ENCODE measurements around the gene CCS. TPM values are rescaled to one million over a fixed set of nuclear protein-coding genes. Genes with fewer than 3 reads are reported as not detected.

The CCS gene
- total and polyA plus RNA-seq, 8 donors: 19.3 to 131 (median 59.1) TPM

DNA sequence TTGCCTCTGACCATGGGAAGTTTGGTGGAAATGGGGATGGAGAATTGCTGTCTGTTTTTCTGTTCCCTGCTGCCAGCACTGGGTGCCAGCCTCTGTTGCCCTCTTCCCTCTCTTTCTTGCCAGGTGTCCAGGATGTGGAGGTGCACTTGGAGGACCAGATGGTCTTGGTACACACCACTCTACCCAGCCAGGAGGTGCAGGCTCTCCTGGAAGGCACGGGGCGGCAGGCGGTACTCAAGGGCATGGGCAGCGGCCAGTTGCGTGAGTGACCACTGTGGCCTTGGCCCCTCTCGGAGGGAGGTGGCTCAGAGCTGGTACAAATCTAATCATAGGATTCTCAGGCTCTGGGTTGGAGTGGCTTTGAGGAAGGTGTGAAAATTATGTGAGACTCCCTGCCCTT is 6.0 kb downstream of the CCS start:
- no peak for TF ChIP-seq POLR2AphosphoS5 (IDR thresholded peaks at IDR 0.05)
- TF ChIP-seq, protein P1, sequence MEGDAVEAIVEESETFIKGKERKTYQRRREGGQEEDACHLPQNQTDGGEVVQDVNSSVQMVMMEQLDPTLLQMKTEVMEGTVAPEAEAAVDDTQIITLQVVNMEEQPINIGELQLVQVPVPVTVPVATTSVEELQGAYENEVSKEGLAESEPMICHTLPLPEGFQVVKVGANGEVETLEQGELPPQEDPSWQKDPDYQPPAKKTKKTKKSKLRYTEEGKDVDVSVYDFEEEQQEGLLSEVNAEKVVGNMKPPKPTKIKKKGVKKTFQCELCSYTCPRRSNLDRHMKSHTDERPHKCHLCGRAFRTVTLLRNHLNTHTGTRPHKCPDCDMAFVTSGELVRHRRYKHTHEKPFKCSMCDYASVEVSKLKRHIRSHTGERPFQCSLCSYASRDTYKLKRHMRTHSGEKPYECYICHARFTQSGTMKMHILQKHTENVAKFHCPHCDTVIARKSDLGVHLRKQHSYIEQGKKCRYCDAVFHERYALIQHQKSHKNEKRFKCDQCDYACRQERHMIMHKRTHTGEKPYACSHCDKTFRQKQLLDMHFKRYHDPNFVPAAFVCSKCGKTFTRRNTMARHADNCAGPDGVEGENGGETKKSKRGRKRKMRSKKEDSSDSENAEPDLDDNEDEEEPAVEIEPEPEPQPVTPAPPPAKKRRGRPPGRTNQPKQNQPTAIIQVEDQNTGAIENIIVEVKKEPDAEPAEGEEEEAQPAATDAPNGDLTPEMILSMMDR (IDR thresholded peaks at IDR 0.05): no peak
- TF ChIP-seq POLR2A (IDR thresholded peaks at IDR 0.05): no peak
- TF ChIP-seq EP300 (IDR thresholded peaks at IDR 0.05): no peak
- no peak for DNase-seq
- Histone ChIP-seq H3K9me3 (no peaks in the 10 kb centered on the region), H3K27ac (no peak overlapping the region), H3K4me1 (peaks cover 18 to 41% (median 21%) of the 10 kb centered on the region in 4 donors), H3K4me3 (no peak overlapping the region), H3K36me3 (peaks cover 11 to 51% (median 49%) of the 10 kb centered on the region in 4 donors), H3K27me3 (no peaks in the 10 kb centered on the region)
- 95 to 100% (median 98%) methylated on average over 5 to 6 of the region's 6 CpGs for WGBS, 5 donors
- intact Hi-C loops (cut with DNase I; ENCODE audit: low total_unique reads): no loop called here

GRCh38 chr11:66600219-66600618 is 7.2 kb downstream of the CCS start:
- H3K27me3 ChIP-seq: no peaks in the 10 kb centered on the region
- intact Hi-C loops (cut with DNase I; ENCODE audit: low total_unique reads): no loop called here
- no peaks in the 10 kb centered on the region for H3K9me3 ChIP-seq
- H3K4me3 ChIP-seq: no peak overlapping the region
- WGBS, 5 donors: 75 to 100% (median 83%) methylated on average over 2 of the region's 2 CpGs
- no peak for DNase-seq
- H3K4me1 ChIP-seq: peaks cover 8 to 29% (median 10%) of the 10 kb centered on the region in 4 donors
- H3K36me3 ChIP-seq: peaks cover 12 to 63% (median 60%) of the 10 kb centered on the region in 4 donors
- H3K27ac ChIP-seq: no peak overlapping the region
- no peak for TF ChIP-seq POLR2AphosphoS5 (IDR thresholded peaks at IDR 0.05)
- TF ChIP-seq EP300 (IDR thresholded peaks at IDR 0.05): no peak
- TF ChIP-seq, protein P1 (IDR thresholded peaks at IDR 0.05): no peak
- no peak for TF ChIP-seq POLR2A (IDR thresholded peaks at IDR 0.05)

DNA sequence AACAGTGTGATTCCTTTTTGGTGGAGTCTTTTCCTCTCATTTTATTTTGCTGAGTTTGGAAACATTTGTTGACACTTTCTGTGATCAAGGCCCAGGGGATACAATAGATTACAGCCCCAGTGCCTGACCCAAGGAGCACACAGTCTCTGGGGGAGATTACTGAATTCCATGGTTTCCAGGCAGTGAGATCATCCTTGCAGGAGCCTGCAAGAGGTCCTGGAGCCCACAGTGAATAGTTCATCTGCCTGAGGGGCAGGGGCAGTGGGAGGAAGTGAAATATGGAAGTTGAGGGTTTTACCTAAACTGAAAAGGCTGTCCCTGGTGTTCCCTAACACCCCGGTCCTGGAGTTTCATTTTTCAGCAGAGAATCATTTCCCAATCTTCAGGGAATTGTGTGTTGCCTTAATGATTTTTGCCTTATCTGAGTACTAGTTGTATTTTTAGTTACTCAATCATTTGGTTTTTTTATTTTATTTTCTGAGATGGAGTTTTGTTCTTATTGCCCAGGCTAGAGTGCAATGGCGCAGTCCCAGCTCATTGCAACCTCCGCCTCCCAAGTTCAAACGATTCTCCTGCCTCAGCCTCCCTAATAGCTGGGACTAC is 7.7 kb downstream of the CCS start:
- H3K4me3 ChIP-seq: no peak overlapping the region
- WGBS, 5 donors: 91 to 99% (median 93%) methylated on average over 4 of the region's 4 CpGs
- TF ChIP-seq POLR2A (IDR thresholded peaks at IDR 0.05): no peak
- TF ChIP-seq EP300 (IDR thresholded peaks at IDR 0.05): no peak
- TF ChIP-seq, protein P1 (IDR thresholded peaks at IDR 0.05): no peak
- no peak for TF ChIP-seq POLR2AphosphoS5 (IDR thresholded peaks at IDR 0.05)
- peaks cover 3 to 24% (median 5%) of the 10 kb centered on the region in 4 donors for H3K4me1 ChIP-seq
- intact Hi-C loops (cut with DNase I; ENCODE audit: low total_unique reads): no loop called here
- H3K36me3 ChIP-seq: peaks cover 18 to 68% (median 65%) of the 10 kb centered on the region in 4 donors
- H3K27ac ChIP-seq: no peak overlapping the region
- H3K27me3 ChIP-seq: no peaks in the 10 kb centered on the region
- no peak for DNase-seq
- H3K9me3 ChIP-seq: no peaks in the 10 kb centered on the region

DNA sequence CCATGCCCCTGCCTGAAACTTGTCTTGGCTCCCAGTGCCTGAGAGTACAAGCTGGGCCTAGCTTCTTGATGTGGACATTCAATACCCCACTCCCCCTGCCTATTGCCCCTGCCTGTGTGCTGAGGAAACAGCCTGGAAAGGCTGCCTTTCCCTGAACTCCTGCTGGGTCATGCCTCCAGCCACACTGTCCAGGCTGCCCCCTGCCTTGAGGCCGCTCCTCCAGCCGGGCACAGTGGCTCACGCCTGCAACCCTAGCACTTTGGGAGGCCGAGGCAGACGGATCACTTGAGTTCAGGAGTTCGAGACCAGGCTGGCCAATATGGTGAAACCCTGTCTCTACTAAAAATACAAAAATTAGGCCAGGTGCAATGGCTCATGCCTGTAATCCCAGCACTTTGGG is 10.1 kb downstream of the CCS start:
- WGBS, 5 donors: 85 to 93% (median 92%) methylated on average over 6 of the region's 6 CpGs
- intact Hi-C loops (cut with DNase I; ENCODE audit: low total_unique reads): no loop called here
- peaks cover 18 to 76% (median 73%) of the 10 kb centered on the region in 4 donors for H3K36me3 ChIP-seq

More for the DNA sequence above, 10.1 kb downstream of the CCS start:
- TF ChIP-seq POLR2A (IDR thresholded peaks at IDR 0.05) (no peak), EP300 (IDR thresholded peaks at IDR 0.05) (no peak), POLR2AphosphoS5 (IDR thresholded peaks at IDR 0.05) (no peak)
- TF ChIP-seq, protein P1 (IDR thresholded peaks at IDR 0.05): no peak
- H3K27ac ChIP-seq: no peak overlapping the region
- H3K4me3 ChIP-seq: no peak overlapping the region
- H3K4me1 ChIP-seq: peaks cover 11 to 28% (median 13%) of the 10 kb centered on the region in 4 donors
- no peaks in the 10 kb centered on the region for H3K27me3 ChIP-seq
- DNase-seq: no peak
- H3K9me3 ChIP-seq: no peaks in the 10 kb centered on the region
